Measurements from ENCODE around the gene EREG.
"Not testable (repeated sequence)": the region's sequence is repeated elsewhere in the genome, so short reads cannot be mapped to it uniquely, and the experiment has no call there.

EREG gene

GRCh38 chr4:74390677-74391076 lies 25.7 kb downstream of the EREG start:
- DNase-seq (ENCODE audit: low spot score): no peak

- no peak for DNase-seq (ENCODE audit: low spot score)
Measured at GRCh38 chr4:74391346-74391745, 26.4 kb downstream of the EREG start.

GRCh38 chr4:74391890-74392475 lies 27.0 kb downstream of the EREG start:
- DNase-seq (ENCODE audit: low spot score): no peak

GRCh38 chr4:74394476-74395136 lies 29.7 kb downstream of the EREG start:
- DNase-seq (ENCODE audit: low spot score): no peak

GRCh38 chr4:74395633-74396032 lies 30.7 kb downstream of the EREG start:
- no peak for DNase-seq (ENCODE audit: low spot score)

- DNase-seq (ENCODE audit: low spot score): no peak
Measured at GRCh38 chr4:74397748-74398426, 32.9 kb downstream of the EREG start.

- DNase-seq (ENCODE audit: low spot score): not testable (repeated sequence)
Measured at GRCh38 chr4:74398894-74399589, 34.1 kb downstream of the EREG start.

- no peak for DNase-seq (ENCODE audit: low spot score)
Measured at GRCh38 chr4:74400395-74400794, 35.5 kb downstream of the EREG start.

GRCh38 chr4:74402692-74403456 lies 37.9 kb downstream of the EREG start:
- no peak for DNase-seq (ENCODE audit: low spot score)

- no peak for DNase-seq (ENCODE audit: low spot score)
Measured at GRCh38 chr4:74407891-74408290, 42.9 kb downstream of the EREG start.

- no peak for DNase-seq (ENCODE audit: low spot score)
Measured at GRCh38 chr4:74408639-74409038, 43.7 kb downstream of the EREG start.

GRCh38 chr4:74410272-74410671 lies 45.3 kb downstream of the EREG start:
- DNase-seq (ENCODE audit: low spot score): no peak

- DNase-seq (ENCODE audit: low spot score): no peak
Measured at GRCh38 chr4:74412225-74412624, 47.3 kb downstream of the EREG start.

- no peak for DNase-seq (ENCODE audit: low spot score)
Measured at GRCh38 chr4:74413265-74413664, 48.3 kb downstream of the EREG start.

GRCh38 chr4:74414149-74414809 lies 49.3 kb downstream of the EREG start:
- no peak for DNase-seq (ENCODE audit: low spot score)

- DNase-seq (ENCODE audit: low spot score): no peak
Measured at GRCh38 chr4:74415602-74416300, 50.8 kb downstream of the EREG start.

- DNase-seq (ENCODE audit: low spot score): no peak
Measured at GRCh38 chr4:74418063-74418670, 53.2 kb downstream of the EREG start.

GRCh38 chr4:74420863-74421262 lies 55.9 kb downstream of the EREG start:
- no peak for DNase-seq (ENCODE audit: low spot score)

GRCh38 chr4:74423104-74423503 lies 58.2 kb downstream of the EREG start:
- DNase-seq (ENCODE audit: low spot score): no peak

- no peak for DNase-seq (ENCODE audit: low spot score)
Measured at GRCh38 chr4:74424111-74424510, 59.2 kb downstream of the EREG start.

Measured in Ammon's horn (tissue), 1 donor.